HG03521 (cell line): ENCODE data around the gene RER1.

Source experiments
- ATAC-seq: cut with Tn5 transposase; IDR thresholded peaks from one replicate; pipeline ENCODE4 v1.9.1; 2021; ENCODE audit warnings: mild to moderate bottlenecking, moderate library complexity; ENCODE audit not compliant: unreplicated experiment

Gene RER1

GRCh38 chr1:2442661-2443060 lies 51.0 kb downstream of the RER1 start:
- ATAC-seq: no peak

DNA sequence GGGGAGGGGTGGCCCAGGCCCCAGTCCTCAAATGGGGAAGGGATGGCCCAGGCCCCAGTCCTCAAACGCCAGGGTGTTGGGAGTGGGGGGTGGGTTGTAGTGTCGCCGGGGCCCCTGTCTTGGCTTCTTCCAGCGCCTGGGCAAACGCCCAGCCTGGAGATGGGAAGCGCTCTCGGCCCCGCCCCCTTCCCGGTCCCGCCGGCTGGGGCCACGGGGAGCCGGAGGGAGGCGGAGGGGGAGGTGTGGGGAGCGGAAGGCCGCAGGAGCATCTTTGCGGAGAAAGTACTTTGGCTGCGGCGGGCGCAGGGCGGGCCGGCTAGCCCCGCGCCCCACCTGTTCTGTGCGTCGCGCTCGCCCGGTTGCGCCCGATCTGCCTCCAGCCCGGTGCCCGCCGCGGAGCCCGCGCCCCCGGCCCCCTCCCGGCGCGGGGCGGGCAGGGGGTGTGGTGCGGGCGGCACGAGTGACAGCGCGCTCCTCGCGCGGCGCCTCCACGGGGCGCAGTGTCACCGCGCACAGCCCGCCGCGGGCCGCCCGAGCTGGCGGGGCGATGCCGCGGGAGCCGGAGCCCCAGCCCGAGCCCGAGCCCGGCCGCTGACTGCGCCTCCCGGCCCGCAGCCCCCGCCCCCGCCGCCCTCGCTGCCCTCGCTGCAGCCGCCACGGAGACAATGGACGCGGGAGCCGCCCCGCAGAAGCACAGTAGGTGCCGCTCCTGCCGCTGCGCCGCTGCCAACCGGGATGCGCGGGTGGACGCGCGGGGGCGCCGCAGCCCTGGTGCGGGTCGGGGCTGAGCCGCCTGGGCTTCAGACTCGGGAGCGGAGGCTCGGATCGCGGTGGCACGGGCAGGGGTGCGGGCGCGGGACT lies 51.9 kb downstream of the RER1 start:
- no peak for ATAC-seq

- ATAC-seq: no peak
Observed at GRCh38 chr1:2444138-2444591, 52.5 kb downstream of the RER1 start.

DNA sequence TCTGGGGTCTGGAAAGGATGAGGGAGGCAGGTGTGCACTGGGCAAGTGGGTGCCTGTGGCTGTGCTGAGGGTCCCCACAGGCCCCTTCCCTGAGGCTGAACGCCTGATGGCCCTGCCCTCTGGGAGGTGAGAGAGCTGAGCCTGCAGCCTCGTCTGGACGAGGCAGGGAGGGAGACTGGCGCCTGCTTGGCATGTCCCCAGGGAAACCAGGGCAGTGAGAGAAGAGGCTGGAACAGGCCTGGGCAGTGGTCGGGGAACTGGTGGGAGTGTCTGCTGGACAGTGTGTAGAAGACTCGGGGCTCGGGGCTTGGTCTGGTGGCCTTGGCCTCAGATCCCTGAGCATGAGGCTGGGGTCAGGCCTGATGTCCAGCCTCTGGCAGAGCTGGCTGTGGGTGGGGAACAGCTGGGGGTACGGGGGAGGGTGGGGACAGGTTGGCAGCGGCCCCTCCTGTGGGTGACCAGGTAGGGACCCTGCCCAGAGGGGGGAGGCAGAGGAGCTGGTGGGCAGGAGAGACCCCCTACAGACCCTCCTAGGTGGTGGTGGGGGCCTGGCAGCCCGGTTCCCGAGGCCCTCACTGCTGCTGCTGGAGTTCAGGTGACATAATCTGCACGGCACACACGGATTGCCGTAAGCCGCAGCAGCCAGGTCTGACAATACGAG lies 53.7 kb downstream of the RER1 start:
- no peak for ATAC-seq

DNA sequence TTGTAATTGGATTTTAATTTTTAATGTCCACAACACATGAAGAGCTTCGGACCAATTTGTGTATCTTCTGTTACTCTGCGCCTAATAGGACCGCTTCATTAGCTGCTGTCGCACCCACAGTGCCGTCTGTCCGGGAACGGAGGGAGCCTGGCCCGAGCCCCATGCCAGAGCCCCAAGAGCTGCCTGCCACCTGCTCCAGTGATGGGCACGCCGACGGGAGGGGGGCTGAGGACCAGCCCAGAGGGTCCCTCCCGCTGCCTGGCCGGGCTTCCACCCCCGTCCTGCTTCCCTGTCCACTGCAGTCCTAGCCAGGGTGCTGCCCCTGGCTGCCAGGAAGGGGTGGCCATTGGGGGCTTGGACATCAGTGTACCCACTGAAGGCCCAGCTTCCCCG lies 54.2 kb downstream of the RER1 start:
- ATAC-seq: no peak

DNA sequence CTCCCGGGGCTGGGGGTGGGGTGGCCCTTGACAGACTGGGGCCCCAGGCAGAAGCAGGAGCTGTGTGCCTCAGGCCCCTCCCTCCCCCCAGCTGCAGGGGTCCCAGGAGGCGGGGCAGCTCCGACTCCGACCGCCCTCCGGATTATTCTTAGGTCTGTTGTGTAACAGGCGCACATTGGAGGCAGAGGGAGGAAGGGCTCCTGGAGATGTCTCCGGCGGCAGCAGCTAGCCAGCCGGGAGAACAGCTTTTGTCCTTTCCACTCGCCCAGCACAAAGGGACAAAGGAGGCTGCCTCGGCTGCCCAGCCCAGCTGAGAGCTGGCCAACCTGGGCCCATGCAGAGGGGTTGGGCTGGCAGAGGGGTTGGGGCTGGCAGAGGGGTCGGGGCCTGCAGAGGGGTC lies 54.8 kb downstream of the RER1 start:
- no peak for ATAC-seq

DNA sequence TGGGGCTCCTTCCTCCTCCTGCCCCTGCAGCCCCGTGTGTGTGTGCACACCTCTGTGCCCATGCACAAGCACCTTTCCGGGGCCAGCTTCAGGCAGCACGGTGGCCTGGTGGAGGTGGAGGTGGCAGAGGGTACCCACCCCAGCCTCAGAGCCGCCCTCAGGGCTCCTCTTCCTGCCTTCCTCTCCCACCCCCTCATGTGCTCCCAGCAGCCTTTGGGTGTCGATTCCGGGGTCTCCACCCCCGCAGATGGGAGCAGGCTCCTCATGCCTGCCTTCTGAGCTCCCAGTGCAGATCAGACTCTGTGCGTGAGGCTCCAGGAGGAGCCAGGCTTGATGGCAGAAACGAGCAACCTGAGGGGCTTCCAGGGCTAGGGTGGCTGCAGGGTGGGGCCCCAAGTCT lies 55.2 kb downstream of the RER1 start:
- ATAC-seq: no peak

DNA sequence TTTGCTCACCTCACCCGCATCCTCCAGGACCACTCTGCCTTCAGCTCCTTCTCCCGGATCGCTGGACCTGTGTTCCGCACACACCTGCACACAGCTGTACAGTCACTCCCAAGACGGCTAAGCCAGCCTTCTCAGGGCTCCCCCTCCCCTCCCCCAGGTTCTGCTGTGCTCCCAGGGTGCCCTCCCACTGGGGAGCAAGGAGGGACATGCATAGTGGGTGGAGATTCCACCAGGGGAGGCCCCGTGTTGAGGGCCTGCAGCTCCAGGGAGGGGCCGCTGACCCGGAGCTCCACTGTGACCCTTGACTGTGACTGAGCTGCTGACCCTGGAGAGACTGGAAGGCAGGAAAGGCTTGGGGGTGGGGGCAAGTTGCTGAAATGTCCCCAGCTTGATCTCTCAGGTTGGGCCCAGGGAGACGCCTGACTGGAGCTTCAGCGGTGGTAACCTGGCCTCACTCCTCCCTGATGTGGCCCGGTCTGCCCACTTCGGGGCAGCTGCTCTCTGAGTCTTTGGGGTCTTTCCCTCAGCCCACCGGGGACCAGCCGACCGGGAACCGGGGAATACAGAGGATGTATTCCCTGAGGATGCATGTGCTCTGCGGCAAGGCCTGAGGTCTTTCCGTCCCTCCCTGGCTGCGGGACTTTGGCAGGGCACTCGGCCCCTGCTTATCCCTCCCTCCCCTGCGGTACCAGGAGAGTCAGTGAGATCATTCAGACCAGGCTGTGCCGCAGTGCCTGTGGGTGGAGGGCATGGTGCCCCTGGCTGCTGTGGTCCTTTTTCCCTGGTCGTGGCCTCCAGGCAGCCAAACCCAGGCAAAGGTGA lies 55.8 kb downstream of the RER1 start:
- no peak for ATAC-seq

- no peak for ATAC-seq
Observed at GRCh38 chr1:2448098-2448445, 56.4 kb downstream of the RER1 start.

GRCh38 chr1:2449636-2450454 lies 58.2 kb downstream of the RER1 start:
- ATAC-seq: no peak

GRCh38 chr1:2451741-2452140 lies 60.1 kb downstream of the RER1 start:
- no peak for ATAC-seq

- ATAC-seq: no peak
Observed at GRCh38 chr1:2452201-2452931, 60.7 kb downstream of the RER1 start.

GRCh38 chr1:2452932-2453315 lies 61.3 kb downstream of the RER1 start:
- no peak for ATAC-seq

GRCh38 chr1:2454227-2454626 lies 62.6 kb downstream of the RER1 start:
- no peak for ATAC-seq
